HEK293 (cell line): ENCODE data around the gene G3BP1.

ENCODE experiments used
- EGR2 ChIP-seq: fragments of 450-650 bp; formaldehyde crosslinking; IDR thresholded peaks from 2 replicates; pipeline ENCODE4 v1.5.1; 2016; ENCODE audit warnings: low read depth, missing biosample characterization, missing genetic modification characterization
- GLIS1 ChIP-seq: fragments of 450-650 bp; formaldehyde crosslinking; IDR thresholded peaks from 2 replicates; pipeline ENCODE4 v1.5.1; 2016; ENCODE audit warnings: missing biosample characterization, missing genetic modification characterization
- SP7 ChIP-seq: fragments of 450-650 bp; formaldehyde crosslinking; IDR thresholded peaks from 2 replicates; pipeline ENCODE4 v1.5.1; 2016; ENCODE audit warnings: missing biosample characterization, missing genetic modification characterization
- ZBTB20 ChIP-seq: fragments of 450-650 bp; formaldehyde crosslinking; IDR thresholded peaks from 2 replicates; pipeline ENCODE4 v1.5.1; 2016; ENCODE audit warnings: missing biosample characterization, missing genetic modification characterization
- ZEB2 ChIP-seq: fragments of 450-650 bp; formaldehyde crosslinking; IDR thresholded peaks from 2 replicates; pipeline ENCODE4 v1.5.1; 2016; ENCODE audit warnings: missing biosample characterization, missing genetic modification characterization
- ZFP3 ChIP-seq: fragments of 450-650 bp; formaldehyde crosslinking; IDR thresholded peaks from 2 replicates; pipeline ENCODE4 v1.5.1; 2016; ENCODE audit warnings: low read depth, missing biosample characterization, missing genetic modification characterization
- ZFP41 ChIP-seq: fragments of 450-650 bp; formaldehyde crosslinking; IDR thresholded peaks from 2 replicates; pipeline ENCODE4 v1.5.1; 2016; ENCODE audit warnings: missing biosample characterization, missing genetic modification characterization, borderline replicate concordance
- ZNF146 ChIP-seq: fragments of 450-650 bp; formaldehyde crosslinking; IDR thresholded peaks from 2 replicates; pipeline ENCODE4 v1.5.1; 2016; ENCODE audit warnings: missing biosample characterization, missing genetic modification characterization
- ZNF169 ChIP-seq: fragments of 450-650 bp; formaldehyde crosslinking; IDR thresholded peaks from 2 replicates; pipeline ENCODE4 v1.5.1; 2016; ENCODE audit warnings: missing biosample characterization, missing genetic modification characterization
- ZNF223 ChIP-seq: fragments of 450-650 bp; formaldehyde crosslinking; IDR thresholded peaks from 2 replicates; pipeline ENCODE4 v1.5.1; 2016; ENCODE audit warnings: missing biosample characterization, missing genetic modification characterization
- ZNF292 ChIP-seq: fragments of 450-650 bp; formaldehyde crosslinking; IDR thresholded peaks from 2 replicates; pipeline ENCODE4 v1.5.1; 2016; ENCODE audit warnings: low read depth, missing biosample characterization, missing genetic modification characterization, borderline replicate concordance
- ZNF350 ChIP-seq: fragments of 450-650 bp; formaldehyde crosslinking; IDR thresholded peaks from 2 replicates; pipeline ENCODE4 v1.5.0; 2017; ENCODE audit warnings: missing biosample characterization, mild to moderate bottlenecking, missing genetic modification characterization
- ZNF366 ChIP-seq: fragments of 450-650 bp; formaldehyde crosslinking; conservative IDR thresholded peaks from 2 replicates; pipeline ENCODE4 v1.5.1; 2016; ENCODE audit warnings: missing biosample characterization, missing genetic modification characterization
- ZNF530 ChIP-seq: fragments of 450-650 bp; formaldehyde crosslinking; IDR thresholded peaks from 2 replicates; pipeline ENCODE4 v1.5.1; 2016; ENCODE audit warnings: low read depth, missing biosample characterization, missing genetic modification characterization
- ZNF585B ChIP-seq: fragments of 450-650 bp; formaldehyde crosslinking; IDR thresholded peaks from 2 replicates; pipeline ENCODE4 v1.5.1; 2016; ENCODE audit warnings: missing biosample characterization, missing genetic modification characterization
- ZNF660 ChIP-seq: fragments of 450-650 bp; IDR thresholded peaks from 2 replicates; pipeline ENCODE4 v1.5.1; 2018; ENCODE audit warnings: missing biosample characterization, mild to moderate bottlenecking, missing genetic modification characterization
- ZNF664 ChIP-seq: fragments of 450-650 bp; formaldehyde crosslinking; IDR thresholded peaks from 2 replicates; pipeline ENCODE4 v1.5.1; 2016; ENCODE audit warnings: missing biosample characterization, missing genetic modification characterization
- ZSCAN30 ChIP-seq: fragments of 450-650 bp; IDR thresholded peaks from 2 replicates; pipeline ENCODE4 v1.5.1; 2018; ENCODE audit warnings: missing biosample characterization, mild to moderate bottlenecking, missing genetic modification characterization, moderate library complexity
- ZXDB ChIP-seq: fragments of 450-650 bp; formaldehyde crosslinking; IDR thresholded peaks from 2 replicates; pipeline ENCODE4 v1.5.1; 2016; ENCODE audit warnings: missing biosample characterization, missing genetic modification characterization
- TF ChIP-seq, protein P1 (sequence below): fragments of 450-650 bp; formaldehyde crosslinking; IDR thresholded peaks from 2 replicates; pipeline ENCODE4 v1.5.1; 2016; ENCODE audit warnings: missing biosample characterization, missing genetic modification characterization
- TF ChIP-seq, protein P2 (sequence below): fragments of 450-650 bp; formaldehyde crosslinking; IDR thresholded peaks from 2 replicates; pipeline ENCODE4 v1.5.1; 2016; ENCODE audit warnings: missing biosample characterization, missing genetic modification characterization
- TF ChIP-seq, protein P3 (sequence below): fragments of 450-650 bp; formaldehyde crosslinking; IDR thresholded peaks from 2 replicates; pipeline ENCODE4 v1.5.1; 2017; ENCODE audit warnings: missing biosample characterization, missing genetic modification characterization
- TF ChIP-seq, protein P4 (sequence below): fragments of 450-650 bp; formaldehyde crosslinking; IDR thresholded peaks from 2 replicates; pipeline ENCODE4; 2016; ENCODE audit warnings: missing biosample characterization, missing genetic modification characterization
- TF ChIP-seq, protein P5 (sequence below): fragments of 450-650 bp; IDR thresholded peaks from 2 replicates; pipeline ENCODE4 v1.5.1; 2018; ENCODE audit warnings: missing biosample characterization, mild to moderate bottlenecking, missing genetic modification characterization
- TF ChIP-seq, protein P6 (sequence below): fragments of 450-650 bp; formaldehyde crosslinking; IDR thresholded peaks from 2 replicates; pipeline ENCODE4 v1.5.1; 2016; ENCODE audit warnings: missing biosample characterization, missing genetic modification characterization
- TF ChIP-seq, protein P7 (sequence below): fragments of 450-650 bp; formaldehyde crosslinking; IDR thresholded peaks from 2 replicates; pipeline ENCODE4 v1.5.1; 2016; ENCODE audit warnings: missing biosample characterization, missing genetic modification characterization

Gene G3BP1

DNA sequence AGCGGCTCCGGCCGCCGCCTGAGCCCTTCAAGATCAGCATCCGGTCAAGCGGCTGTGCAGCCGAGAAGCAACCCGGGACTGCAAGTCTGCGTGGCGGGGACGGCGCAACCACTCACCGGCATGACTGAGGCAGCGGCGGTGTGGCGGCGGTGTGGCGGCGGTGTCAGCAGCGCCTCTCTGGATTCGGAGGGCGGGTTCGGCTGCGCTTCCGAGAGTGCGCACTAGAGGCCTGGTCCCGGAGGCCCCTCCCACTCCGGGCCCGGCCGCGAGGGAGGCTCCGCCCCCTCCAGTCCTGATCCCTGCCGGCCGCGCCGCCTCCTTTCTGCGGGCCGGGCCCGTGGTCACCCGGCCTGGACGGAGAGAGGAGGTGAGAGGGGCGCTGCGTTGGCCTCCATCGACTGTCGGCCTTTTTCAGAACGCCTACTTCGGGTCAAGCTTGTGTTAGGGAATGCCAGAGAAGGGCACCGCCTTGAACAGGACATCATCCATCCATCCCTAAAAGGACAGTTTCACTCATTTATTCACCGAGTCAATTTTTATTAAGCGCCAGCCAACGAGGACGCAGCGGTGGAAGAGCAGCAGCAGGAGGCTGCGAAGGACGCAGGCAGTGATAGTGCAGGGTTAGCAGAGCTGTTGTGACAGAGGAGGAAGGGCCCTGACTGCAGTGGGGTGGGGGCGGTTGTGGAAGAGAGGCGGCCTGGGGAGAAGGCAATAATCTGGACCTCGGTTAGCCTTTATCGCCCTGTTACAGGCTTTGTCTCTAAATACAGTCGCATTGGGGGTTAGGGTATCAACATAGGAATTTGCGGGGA is 13.1 kb upstream of the G3BP1 start, which contains the start of gene ATOX1 (continued):
- TF ChIP-seq, protein P1, sequence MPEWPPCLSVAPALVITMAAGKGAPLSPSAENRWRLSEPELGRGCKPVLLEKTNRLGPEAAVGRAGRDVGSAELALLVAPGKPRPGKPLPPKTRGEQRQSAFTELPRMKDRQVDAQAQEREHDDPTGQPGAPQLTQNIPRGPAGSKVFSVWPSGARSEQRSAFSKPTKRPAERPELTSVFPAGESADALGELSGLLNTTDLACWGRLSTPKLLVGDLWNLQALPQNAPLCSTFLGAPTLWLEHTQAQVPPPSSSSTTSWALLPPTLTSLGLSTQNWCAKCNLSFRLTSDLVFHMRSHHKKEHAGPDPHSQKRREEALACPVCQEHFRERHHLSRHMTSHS (tag by site-specific recombination): no peak
- TF ChIP-seq, protein P2, sequence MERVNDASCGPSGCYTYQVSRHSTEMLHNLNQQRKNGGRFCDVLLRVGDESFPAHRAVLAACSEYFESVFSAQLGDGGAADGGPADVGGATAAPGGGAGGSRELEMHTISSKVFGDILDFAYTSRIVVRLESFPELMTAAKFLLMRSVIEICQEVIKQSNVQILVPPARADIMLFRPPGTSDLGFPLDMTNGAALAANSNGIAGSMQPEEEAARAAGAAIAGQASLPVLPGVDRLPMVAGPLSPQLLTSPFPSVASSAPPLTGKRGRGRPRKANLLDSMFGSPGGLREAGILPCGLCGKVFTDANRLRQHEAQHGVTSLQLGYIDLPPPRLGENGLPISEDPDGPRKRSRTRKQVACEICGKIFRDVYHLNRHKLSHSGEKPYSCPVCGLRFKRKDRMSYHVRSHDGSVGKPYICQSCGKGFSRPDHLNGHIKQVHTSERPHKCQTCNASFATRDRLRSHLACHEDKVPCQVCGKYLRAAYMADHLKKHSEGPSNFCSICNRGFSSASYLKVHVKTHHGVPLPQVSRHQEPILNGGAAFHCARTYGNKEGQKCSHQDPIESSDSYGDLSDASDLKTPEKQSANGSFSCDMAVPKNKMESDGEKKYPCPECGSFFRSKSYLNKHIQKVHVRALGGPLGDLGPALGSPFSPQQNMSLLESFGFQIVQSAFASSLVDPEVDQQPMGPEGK (tag by site-specific recombination): peak; percentile 50
- TF ChIP-seq ZNF292 (no peak), ZNF350 (tag by site-specific recombination) (no peak), EGR2 (tag by site-specific recombination) (peak; percentile 21; the same call in 1 of the 2 replicates), ZFP3 (tag by site-specific recombination) (no peak), GLIS1 (peak; percentile 14; the same call in 1 of the 2 replicates), ZNF366 (tag by site-specific recombination) (peak; percentile 69), ZNF146 (no peak), SP7 (tag by site-specific recombination) (0 out of 2 replicates have a peak, but pooled peaks have one; percentile 47), ZEB2 (tag by site-specific recombination) (0 out of 2 replicates have a peak, but pooled peaks have one; percentile 38), ZSCAN30 (0 out of 2 replicates have a peak, but pooled peaks have one; percentile 15), ZFP41 (tag by site-specific recombination) (no peak), ZXDB (tag by site-specific recombination) (peak; percentile 63), ZNF530 (tag by site-specific recombination) (no peak), ZNF660 (0 out of 2 replicates have a peak, but pooled peaks have one; percentile 55), ZNF664 (tag by site-specific recombination) (no peak), ZBTB20 (tag by site-specific recombination) (peak; percentile 35; the same call in 1 of the 2 replicates), ZNF585B (tag by site-specific recombination) (peak; percentile 58), ZNF223 (tag by site-specific recombination) (no peak), ZNF169 (tag by site-specific recombination) (no peak)
- TF ChIP-seq, protein P3, sequence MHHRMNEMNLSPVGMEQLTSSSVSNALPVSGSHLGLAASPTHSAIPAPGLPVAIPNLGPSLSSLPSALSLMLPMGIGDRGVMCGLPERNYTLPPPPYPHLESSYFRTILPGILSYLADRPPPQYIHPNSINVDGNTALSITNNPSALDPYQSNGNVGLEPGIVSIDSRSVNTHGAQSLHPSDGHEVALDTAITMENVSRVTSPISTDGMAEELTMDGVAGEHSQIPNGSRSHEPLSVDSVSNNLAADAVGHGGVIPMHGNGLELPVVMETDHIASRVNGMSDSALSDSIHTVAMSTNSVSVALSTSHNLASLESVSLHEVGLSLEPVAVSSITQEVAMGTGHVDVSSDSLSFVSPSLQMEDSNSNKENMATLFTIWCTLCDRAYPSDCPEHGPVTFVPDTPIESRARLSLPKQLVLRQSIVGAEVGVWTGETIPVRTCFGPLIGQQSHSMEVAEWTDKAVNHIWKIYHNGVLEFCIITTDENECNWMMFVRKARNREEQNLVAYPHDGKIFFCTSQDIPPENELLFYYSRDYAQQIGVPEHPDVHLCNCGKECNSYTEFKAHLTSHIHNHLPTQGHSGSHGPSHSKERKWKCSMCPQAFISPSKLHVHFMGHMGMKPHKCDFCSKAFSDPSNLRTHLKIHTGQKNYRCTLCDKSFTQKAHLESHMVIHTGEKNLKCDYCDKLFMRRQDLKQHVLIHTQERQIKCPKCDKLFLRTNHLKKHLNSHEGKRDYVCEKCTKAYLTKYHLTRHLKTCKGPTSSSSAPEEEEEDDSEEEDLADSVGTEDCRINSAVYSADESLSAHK (tag by site-specific recombination): peak; percentile 29; the same call in 1 of the 2 replicates
- TF ChIP-seq, protein P4, sequence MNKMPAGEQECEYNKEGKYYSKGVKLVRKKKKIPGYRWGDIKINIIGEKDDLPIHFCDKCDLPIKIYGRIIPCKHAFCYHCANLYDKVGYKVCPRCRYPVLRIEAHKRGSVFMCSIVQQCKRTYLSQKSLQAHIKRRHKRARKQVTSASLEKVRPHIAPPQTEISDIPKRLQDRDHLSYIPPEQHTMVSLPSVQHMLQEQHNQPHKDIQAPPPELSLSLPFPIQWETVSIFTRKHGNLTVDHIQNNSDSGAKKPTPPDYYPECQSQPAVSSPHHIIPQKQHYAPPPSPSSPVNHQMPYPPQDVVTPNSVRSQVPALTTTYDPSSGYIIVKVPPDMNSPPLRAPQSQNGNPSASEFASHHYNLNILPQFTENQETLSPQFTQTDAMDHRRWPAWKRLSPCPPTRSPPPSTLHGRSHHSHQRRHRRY (tag by site-specific recombination): no peak
- TF ChIP-seq, protein P5, sequence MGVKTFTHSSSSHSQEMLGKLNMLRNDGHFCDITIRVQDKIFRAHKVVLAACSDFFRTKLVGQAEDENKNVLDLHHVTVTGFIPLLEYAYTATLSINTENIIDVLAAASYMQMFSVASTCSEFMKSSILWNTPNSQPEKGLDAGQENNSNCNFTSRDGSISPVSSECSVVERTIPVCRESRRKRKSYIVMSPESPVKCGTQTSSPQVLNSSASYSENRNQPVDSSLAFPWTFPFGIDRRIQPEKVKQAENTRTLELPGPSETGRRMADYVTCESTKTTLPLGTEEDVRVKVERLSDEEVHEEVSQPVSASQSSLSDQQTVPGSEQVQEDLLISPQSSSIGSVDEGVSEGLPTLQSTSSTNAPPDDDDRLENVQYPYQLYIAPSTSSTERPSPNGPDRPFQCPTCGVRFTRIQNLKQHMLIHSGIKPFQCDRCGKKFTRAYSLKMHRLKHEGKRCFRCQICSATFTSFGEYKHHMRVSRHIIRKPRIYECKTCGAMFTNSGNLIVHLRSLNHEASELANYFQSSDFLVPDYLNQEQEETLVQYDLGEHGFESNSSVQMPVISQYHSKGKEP: no peak
- TF ChIP-seq, protein P6, sequence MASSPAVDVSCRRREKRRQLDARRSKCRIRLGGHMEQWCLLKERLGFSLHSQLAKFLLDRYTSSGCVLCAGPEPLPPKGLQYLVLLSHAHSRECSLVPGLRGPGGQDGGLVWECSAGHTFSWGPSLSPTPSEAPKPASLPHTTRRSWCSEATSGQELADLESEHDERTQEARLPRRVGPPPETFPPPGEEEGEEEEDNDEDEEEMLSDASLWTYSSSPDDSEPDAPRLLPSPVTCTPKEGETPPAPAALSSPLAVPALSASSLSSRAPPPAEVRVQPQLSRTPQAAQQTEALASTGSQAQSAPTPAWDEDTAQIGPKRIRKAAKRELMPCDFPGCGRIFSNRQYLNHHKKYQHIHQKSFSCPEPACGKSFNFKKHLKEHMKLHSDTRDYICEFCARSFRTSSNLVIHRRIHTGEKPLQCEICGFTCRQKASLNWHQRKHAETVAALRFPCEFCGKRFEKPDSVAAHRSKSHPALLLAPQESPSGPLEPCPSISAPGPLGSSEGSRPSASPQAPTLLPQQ (tag by site-specific recombination): peak; percentile 45; the same call in 1 of the 2 replicates
- TF ChIP-seq, protein P7, sequence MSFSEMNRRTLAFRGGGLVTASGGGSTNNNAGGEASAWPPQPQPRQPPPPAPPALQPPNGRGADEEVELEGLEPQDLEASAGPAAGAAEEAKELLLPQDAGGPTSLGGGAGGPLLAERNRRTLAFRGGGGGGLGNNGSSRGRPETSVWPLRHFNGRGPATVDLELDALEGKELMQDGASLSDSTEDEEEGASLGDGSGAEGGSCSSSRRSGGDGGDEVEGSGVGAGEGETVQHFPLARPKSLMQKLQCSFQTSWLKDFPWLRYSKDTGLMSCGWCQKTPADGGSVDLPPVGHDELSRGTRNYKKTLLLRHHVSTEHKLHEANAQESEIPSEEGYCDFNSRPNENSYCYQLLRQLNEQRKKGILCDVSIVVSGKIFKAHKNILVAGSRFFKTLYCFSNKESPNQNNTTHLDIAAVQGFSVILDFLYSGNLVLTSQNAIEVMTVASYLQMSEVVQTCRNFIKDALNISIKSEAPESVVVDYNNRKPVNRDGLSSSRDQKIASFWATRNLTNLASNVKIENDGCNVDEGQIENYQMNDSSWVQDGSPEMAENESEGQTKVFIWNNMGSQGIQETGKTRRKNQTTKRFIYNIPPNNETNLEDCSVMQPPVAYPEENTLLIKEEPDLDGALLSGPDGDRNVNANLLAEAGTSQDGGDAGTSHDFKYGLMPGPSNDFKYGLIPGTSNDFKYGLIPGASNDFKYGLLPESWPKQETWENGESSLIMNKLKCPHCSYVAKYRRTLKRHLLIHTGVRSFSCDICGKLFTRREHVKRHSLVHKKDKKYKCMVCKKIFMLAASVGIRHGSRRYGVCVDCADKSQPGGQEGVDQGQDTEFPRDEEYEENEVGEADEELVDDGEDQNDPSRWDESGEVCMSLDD (tag by site-specific recombination): no peak
